ENCODE measurements around the gene SGMS1. TPM values are rescaled to one million over a fixed set of nuclear protein-coding genes. Genes with fewer than 3 reads are reported as not detected.
A peak's percentile ranks its signal among the peaks of the same experiment; 100 is the strongest.

SGMS1 gene
- total RNA-seq, 2 donors from 2014 or later, result 67.0 to 68.2 TPM

DNA sequence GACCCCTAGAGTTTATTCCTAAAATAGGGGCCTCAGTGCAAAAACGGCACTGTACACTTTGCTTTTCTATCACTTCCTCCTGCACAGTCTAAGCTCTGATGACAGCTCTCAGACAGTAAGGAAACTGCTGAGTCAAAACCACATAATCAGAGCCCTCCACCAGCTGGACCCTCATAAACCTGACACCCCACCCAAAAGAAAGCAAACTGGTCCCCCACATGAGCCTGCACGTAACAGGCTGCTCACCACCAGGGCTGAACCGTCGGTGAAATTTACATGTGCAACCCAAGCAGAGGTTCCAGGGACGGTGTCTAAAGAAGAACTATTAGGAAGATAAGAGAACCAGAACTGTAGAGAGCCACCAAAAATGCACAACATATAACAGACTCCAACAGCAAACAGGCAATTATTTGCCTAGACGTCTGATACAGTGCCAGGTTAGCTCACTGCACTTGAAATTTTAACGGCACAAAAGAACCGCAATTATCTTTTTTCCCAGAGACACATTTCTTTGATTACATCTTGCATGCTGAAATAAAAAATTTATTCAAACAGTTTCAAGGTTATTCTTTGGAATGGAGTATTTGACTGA is 19.6 kb downstream of the SGMS1 start:
- Histone ChIP-seq H3K36me3 (no peaks in the 10 kb centered on the region), H3K9me3 (no peaks in the 10 kb centered on the region), H3K4me1 (replicated peaks) (peaks cover 19% of the 10 kb centered on the region), H3K27ac (peak overlapping the region; percentile 22 to 26), H3K4me3 (no peak overlapping the region), H3K27me3 (replicated peaks; ENCODE audit: insufficient read depth) (no peaks in the 10 kb centered on the region)
- no peak for DNase-seq (ENCODE audit: low spot score)
- no peak for TF ChIP-seq POLR2AphosphoS5 (IDR thresholded peaks at IDR 0.05)
- no peak for TF ChIP-seq POLR2A (IDR thresholded peaks at IDR 0.05)
- TF ChIP-seq, protein P1, sequence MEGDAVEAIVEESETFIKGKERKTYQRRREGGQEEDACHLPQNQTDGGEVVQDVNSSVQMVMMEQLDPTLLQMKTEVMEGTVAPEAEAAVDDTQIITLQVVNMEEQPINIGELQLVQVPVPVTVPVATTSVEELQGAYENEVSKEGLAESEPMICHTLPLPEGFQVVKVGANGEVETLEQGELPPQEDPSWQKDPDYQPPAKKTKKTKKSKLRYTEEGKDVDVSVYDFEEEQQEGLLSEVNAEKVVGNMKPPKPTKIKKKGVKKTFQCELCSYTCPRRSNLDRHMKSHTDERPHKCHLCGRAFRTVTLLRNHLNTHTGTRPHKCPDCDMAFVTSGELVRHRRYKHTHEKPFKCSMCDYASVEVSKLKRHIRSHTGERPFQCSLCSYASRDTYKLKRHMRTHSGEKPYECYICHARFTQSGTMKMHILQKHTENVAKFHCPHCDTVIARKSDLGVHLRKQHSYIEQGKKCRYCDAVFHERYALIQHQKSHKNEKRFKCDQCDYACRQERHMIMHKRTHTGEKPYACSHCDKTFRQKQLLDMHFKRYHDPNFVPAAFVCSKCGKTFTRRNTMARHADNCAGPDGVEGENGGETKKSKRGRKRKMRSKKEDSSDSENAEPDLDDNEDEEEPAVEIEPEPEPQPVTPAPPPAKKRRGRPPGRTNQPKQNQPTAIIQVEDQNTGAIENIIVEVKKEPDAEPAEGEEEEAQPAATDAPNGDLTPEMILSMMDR (IDR thresholded peaks at IDR 0.05), result no peak
- intact Hi-C loops (cut with DNase I), result no loop called here
- 12% methylated on average over 8 of the region's 8 CpGs for WGBS

DNA sequence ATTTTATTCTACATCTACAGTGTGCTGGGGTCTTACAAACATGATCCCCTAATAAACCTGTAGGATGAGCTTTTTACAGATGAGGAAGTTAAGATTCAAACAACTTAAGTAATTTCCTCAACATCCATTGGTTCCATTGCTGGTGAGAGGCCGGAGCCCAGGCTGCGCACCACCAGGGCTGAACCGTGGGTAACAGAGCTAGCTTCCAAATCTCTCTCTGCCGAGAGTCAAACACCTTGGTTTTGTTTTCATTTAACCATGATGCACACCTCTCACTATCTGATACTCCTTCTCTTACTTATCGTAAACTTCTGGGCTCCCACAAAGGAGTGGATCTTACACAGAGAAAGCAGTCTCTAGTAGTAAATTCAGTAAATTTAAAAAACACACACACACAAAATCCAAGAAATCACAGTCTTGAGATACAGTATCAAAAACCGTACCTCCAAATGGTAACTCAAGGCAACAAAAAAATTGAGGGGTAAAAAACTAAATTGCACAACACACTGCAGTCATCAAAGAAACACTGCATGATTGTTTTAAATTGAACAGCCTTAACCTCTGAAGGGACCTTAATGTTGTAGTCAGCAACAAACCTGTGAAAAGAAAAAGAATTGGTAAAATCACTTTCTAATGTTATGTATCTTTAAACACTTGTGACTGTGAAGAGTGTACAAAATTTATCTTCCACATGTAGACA is 20.5 kb downstream of the SGMS1 start:
- Histone ChIP-seq H3K36me3 (no peaks in the 10 kb centered on the region), H3K9me3 (no peaks in the 10 kb centered on the region), H3K4me1 (replicated peaks) (peaks cover 18% of the 10 kb centered on the region), H3K27ac (peak overlapping the region in 1 of 2 donors; percentile 19), H3K27me3 (replicated peaks; ENCODE audit: insufficient read depth) (no peaks in the 10 kb centered on the region), H3K4me3 (no peak overlapping the region)
- DNase-seq (ENCODE audit: low spot score), result no peak
- intact Hi-C loops (cut with DNase I), result no loop called here
- TF ChIP-seq, protein P1 (IDR thresholded peaks at IDR 0.05), result no peak
- no peak for TF ChIP-seq POLR2AphosphoS5 (IDR thresholded peaks at IDR 0.05)
- no peak for TF ChIP-seq POLR2A (IDR thresholded peaks at IDR 0.05)
- 78% methylated on average over 6 of the region's 6 CpGs for WGBS

DNA sequence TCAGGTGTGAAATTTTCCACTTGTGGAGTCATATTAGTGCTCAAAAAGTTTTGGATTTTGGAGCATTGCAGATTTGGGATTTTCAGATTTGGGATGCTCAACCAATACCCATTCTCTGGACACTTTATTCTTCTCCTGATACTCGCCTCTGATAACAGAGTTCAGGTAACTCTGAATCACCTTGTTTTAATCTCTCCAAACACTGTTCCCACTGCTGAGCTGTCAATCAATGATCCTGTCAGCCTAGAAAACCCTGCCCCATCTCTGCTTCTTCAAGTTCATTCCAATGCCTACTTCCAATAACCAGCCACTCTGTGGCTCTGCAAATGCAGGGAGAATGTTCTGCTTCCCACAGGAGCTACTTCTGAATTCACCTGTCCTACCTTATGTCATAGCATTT is 21.8 kb downstream of the SGMS1 start:
- intact Hi-C loops (cut with DNase I), result no loop called here
- 96% methylated on average over 1 of the region's 1 CpG for WGBS
- H3K4me1 ChIP-seq (replicated peaks), result peaks cover 6% of the 10 kb centered on the region
- no peak for DNase-seq (ENCODE audit: low spot score)
- no peaks in the 10 kb centered on the region for H3K27me3 ChIP-seq (replicated peaks; ENCODE audit: insufficient read depth)
- TF ChIP-seq POLR2AphosphoS5 (IDR thresholded peaks at IDR 0.05) (no peak), POLR2A (IDR thresholded peaks at IDR 0.05) (no peak)
- TF ChIP-seq, protein P1 (IDR thresholded peaks at IDR 0.05), result no peak
- H3K36me3 ChIP-seq, result no peaks in the 10 kb centered on the region
- no peaks in the 10 kb centered on the region for H3K9me3 ChIP-seq
- H3K27ac ChIP-seq, result no peak overlapping the region
- no peak overlapping the region for H3K4me3 ChIP-seq

DNA sequence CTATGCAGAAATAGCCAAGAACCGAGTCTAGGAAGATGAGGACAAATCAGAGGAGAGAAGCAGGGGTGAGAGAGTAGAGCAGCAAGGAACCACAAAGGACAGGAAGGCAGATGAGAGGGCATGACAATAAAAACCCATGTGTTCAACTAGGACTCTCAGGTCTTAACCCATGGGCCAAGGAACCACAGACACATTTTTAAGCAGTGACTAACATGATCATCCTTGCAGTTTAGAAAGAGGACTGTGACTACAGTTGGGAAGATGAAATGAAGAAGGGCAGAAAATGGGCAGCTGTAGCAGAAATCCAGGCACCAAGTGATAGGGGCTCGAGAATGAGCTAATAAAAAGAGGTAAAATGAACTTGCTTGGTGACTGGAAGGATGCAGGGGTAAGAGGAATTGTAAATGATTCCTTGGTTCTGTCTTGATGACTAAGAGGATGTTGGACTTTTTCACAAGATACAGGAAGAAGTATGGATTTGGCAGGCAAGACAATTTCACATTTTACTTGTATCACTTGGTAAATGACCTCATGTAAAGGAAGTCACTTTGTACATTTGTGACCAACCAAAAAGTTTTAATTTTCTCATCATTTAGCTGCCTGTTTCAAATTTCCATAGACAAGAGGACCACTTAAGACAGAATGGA is 22.8 kb downstream of the SGMS1 start:
- Histone ChIP-seq H3K9me3 (no peaks in the 10 kb centered on the region), H3K27me3 (replicated peaks; ENCODE audit: insufficient read depth) (no peaks in the 10 kb centered on the region), H3K4me3 (no peak overlapping the region), H3K36me3 (no peaks in the 10 kb centered on the region), H3K4me1 (replicated peaks) (peaks cover 4% of the 10 kb centered on the region), H3K27ac (no peak overlapping the region)
- intact Hi-C loops (cut with DNase I), result no loop called here
- DNase-seq (ENCODE audit: low spot score), result no peak
- WGBS, result 77% methylated on average over 2 of the region's 2 CpGs
- TF ChIP-seq POLR2A (IDR thresholded peaks at IDR 0.05), result no peak
- no peak for TF ChIP-seq POLR2AphosphoS5 (IDR thresholded peaks at IDR 0.05)
- TF ChIP-seq, protein P1 (IDR thresholded peaks at IDR 0.05), result no peak

Measured in prostate gland (tissue), 2 donors.